ENCODE measurements around the gene PDLIM7. TPM values are rescaled to one million over a fixed set of nuclear protein-coding genes. Genes with fewer than 3 reads are reported as not detected.

Gene PDLIM7
- total RNA-seq, 4 donors from 2014 or later, result 23.2 to 52.4 (median 34.8) TPM

- DNase-seq, result peak; percentile 77 to 84
- no peaks in the 10 kb centered on the region for H3K27me3 ChIP-seq
- no peak overlapping the region for H3K27ac ChIP-seq
- TF ChIP-seq CTCF (IDR thresholded peaks at IDR 0.05) (peak; percentile 7 to 56 (median 41)), POLR2A (IDR thresholded peaks at IDR 0.05) (no peak)
- 75 to 82% methylated on average over 18 to 19 of the region's 24 CpGs for WGBS, 2 donors
- H3K36me3 ChIP-seq, result peaks cover 12 to 14% of the 10 kb centered on the region in 2 donors
- H3K4me1 ChIP-seq, result peaks cover 10 to 15% of the 10 kb centered on the region in 2 donors
- H3K9me3 ChIP-seq, result no peaks in the 10 kb centered on the region
- intact Hi-C loops (cut with DNase I), result loop anchor here (2.0 to 5.0 kb wide), 3 partner anchors 42 to 140 kb away; no protein-coding TSS in a partner anchor
- no peak overlapping the region for H3K4me3 ChIP-seq (replicated peaks in 1 of 3)
Measured at GRCh38 chr5:177456976-177457851, 40.2 kb downstream of the PDLIM7 start.

GRCh38 chr5:177456591-177456964 is 40.8 kb downstream of the PDLIM7 start:
- H3K9me3 ChIP-seq, result no peaks in the 10 kb centered on the region
- WGBS, 2 donors, result 38 to 41% methylated on average over 11 to 12 of the region's 12 CpGs
- H3K36me3 ChIP-seq, result peaks cover 12 to 14% of the 10 kb centered on the region in 2 donors
- TF ChIP-seq POLR2A (IDR thresholded peaks at IDR 0.05), result no peak
- TF ChIP-seq CTCF (IDR thresholded peaks at IDR 0.05), result no peak
- H3K4me1 ChIP-seq, result peaks cover 10 to 15% of the 10 kb centered on the region in 2 donors
- H3K27me3 ChIP-seq, result no peaks in the 10 kb centered on the region
- H3K27ac ChIP-seq, result no peak overlapping the region
- DNase-seq, result no peak
- no peak overlapping the region for H3K4me3 ChIP-seq (replicated peaks in 1 of 3)
- intact Hi-C loops (cut with DNase I), result loop anchor here (2.0 to 5.0 kb wide), 3 partner anchors 42 to 139 kb away; no protein-coding TSS in a partner anchor

GRCh38 chr5:177455661-177456590 is 41.5 kb downstream of the PDLIM7 start:
- peak; percentile 96 to 97 for DNase-seq
- no peaks in the 10 kb centered on the region for H3K27me3 ChIP-seq
- TF ChIP-seq POLR2A (IDR thresholded peaks at IDR 0.05), result no peak
- peak; percentile 64 to 98 (median 86) for TF ChIP-seq CTCF (IDR thresholded peaks at IDR 0.05)
- peaks cover 10 to 15% of the 10 kb centered on the region in 2 donors for H3K4me1 ChIP-seq
- 0 to 2% methylated on average over 19 to 41 of the region's 76 CpGs for WGBS, 2 donors
- peak overlapping the region; percentile 47 to 72 (median 58) for H3K27ac ChIP-seq
- H3K4me3 ChIP-seq (replicated peaks in 1 of 3), result peak overlapping the region; percentile 7 to 71 (median 62)
- peaks cover 12 to 14% of the 10 kb centered on the region in 2 donors for H3K36me3 ChIP-seq
- H3K9me3 ChIP-seq, result no peaks in the 10 kb centered on the region
- intact Hi-C loops (cut with DNase I), result loop anchor here (2.0 to 5.0 kb wide), 3 partner anchors 43 to 139 kb away; no protein-coding TSS in a partner anchor

GRCh38 chr5:177455036-177455660 is 42.3 kb downstream of the PDLIM7 start:
- peak overlapping the region; percentile 47 to 72 (median 58) for H3K27ac ChIP-seq
- WGBS, 2 donors, result 0% methylated on average over 1 to 4 of the region's 80 CpGs
- H3K27me3 ChIP-seq, result no peaks in the 10 kb centered on the region
- intact Hi-C loops (cut with DNase I), result loop anchor here (5.0 kb wide), 2 partner anchors 63 to 138 kb away; no protein-coding TSS in a partner anchor
- H3K9me3 ChIP-seq, result no peaks in the 10 kb centered on the region
- peaks cover 10 to 15% of the 10 kb centered on the region in 2 donors for H3K4me1 ChIP-seq
- peak; percentile 45 to 86 (median 68) for TF ChIP-seq CTCF (IDR thresholded peaks at IDR 0.05)
- TF ChIP-seq POLR2A (IDR thresholded peaks at IDR 0.05), result peak in 1 of 2 donors; percentile 64
- DNase-seq, result peak; percentile 86 to 87
- peaks cover 12 to 14% of the 10 kb centered on the region in 2 donors for H3K36me3 ChIP-seq
- peak overlapping the region; percentile 58 to 71 (median 62) for H3K4me3 ChIP-seq (replicated peaks in 1 of 3)
